Measurements from ENCODE around the gene PLCH2. TPM values are rescaled to one million over a fixed set of nuclear protein-coding genes. Genes with fewer than 3 reads are reported as not detected.

PLCH2 gene
- total and polyA plus RNA-seq, 2 of the 13 experiments (the other 11 are each of a cell fraction or from before 2014, with no cell fraction given) = 0.15 to 0.67 TPM

DNA sequence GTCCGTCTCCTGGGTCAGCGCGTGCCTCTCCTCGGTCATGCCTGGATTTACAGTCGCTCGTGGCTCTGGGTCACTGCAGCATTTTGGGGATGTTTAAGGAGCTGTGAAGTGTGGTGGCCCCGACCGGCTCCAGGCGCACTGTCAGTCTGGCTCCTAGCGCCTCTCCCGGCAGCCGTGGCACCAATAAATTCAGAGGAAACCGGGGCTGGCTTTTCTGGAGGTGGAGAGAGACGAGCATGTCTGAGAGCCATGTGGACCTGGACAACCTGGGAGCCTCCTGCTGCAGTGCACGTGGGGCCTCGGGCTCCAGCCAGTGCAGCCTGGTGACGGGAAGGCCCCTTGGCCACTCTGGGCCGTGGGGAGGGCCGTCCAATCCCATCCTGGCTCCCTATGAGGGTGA lies 17.1 kb downstream of the PLCH2 start (continued):
- no peak for TF ChIP-seq CEBPZ (IDR thresholded peaks at IDR 0.05; ENCODE audit: low read length)

- CTCF ChIA-PET (ENCODE audit: low intra/inter-chr PET ratio, low total read pairs) = no interaction called here
- H3K9ac ChIP-seq (ENCODE audit: insufficient read depth, low read depth, low read length) = no peak overlapping the region
- no peaks in the 10 kb centered on the region for H4K20me1 ChIP-seq (ENCODE audit: insufficient read depth, low read length)
- BruUV-seq (replicated peaks) = no TSS peak
- H2AFZ ChIP-seq (ENCODE audit: low read length) = no peak overlapping the region
- peaks cover 32% of the 10 kb centered on the region for H3K4me1 ChIP-seq (ENCODE audit: insufficient read depth, low read length)
- no peak overlapping the region for H3K27ac ChIP-seq (ENCODE audit: extremely low read length, insufficient read depth, low read length)
- no peaks in the 10 kb centered on the region for H3K36me3 ChIP-seq (replicated peaks in 1 of 2; ENCODE audit: control insufficient read depth in 1 of 2, insufficient read depth in 2 of 2, low read length in 2 of 2)
- H3K27me3 ChIP-seq (ENCODE audit: control insufficient read depth in 1 of 2, insufficient read depth in 2 of 2, low read length in 2 of 2) = peaks cover 43 to 83% of the 10 kb centered on the region in 2 experiments
- ATAC-seq (no peak), FAIRE-seq (no peak), DNase-seq (ENCODE audit: low spot score) (no peak)
- no peaks in the 10 kb centered on the region for H3K79me2 ChIP-seq (ENCODE audit: insufficient read depth, low read length)
- no peak overlapping the region for H3K4me2 ChIP-seq (ENCODE audit: low read depth, low read length)
- H3K9me3 ChIP-seq (ENCODE audit: low read length) = peaks cover 3% of the 10 kb centered on the region; the same call in 1 of the 2 replicates
- in situ Hi-C loops (cut with HindIII; ENCODE audit: extremely low pct_ligation_motif_present, low pct_unique_long_range_greater_than_20kb) = no loop called here
- POLR2A ChIA-PET = no interaction called here
- no peak for TF ChIP-seq ZNF772 (CRISPR knock-in tag; IDR thresholded peaks at IDR 0.05)
- no peak overlapping the region for H3K4me3 ChIP-seq (replicated peaks in 1 of 3; ENCODE audit: insufficient read depth in 1 of 3, low read depth in 2 of 3, low read length in 3 of 3)
- 38% methylated on average over 8 of the region's 24 CpGs for WGBS (ENCODE audit: low lambda C conversion rate)
- intact Hi-C loops (cut with micrococcal nuclease; ENCODE audit: unreplicated experiment) = no loop called here
These were observed 17.7 kb downstream of the PLCH2 start for GRCh38 chr1:2493691-2494322.

DNA sequence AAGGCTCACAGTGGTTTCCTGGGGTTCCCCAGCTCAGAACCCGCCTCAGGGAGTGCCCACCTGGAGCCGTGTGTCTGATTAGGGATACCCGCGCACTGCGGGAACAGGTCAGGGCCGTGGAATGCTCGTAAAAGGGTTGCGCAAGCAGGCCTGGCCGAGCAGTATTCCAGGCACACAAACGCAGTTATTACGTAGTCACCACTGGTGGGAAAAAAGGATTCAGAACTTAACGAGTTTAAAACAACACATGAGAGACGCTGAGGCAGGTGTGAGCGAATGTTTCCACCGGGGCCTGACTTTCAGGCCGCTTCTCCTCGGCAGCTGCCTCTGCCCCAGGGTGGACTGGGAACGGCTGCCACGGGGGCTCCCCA lies 18.2 kb downstream of the PLCH2 start:
- 4% methylated on average over 13 of the region's 19 CpGs for WGBS (ENCODE audit: low lambda C conversion rate)
- no peaks in the 10 kb centered on the region for H4K20me1 ChIP-seq (ENCODE audit: insufficient read depth, low read length)
- H3K4me1 ChIP-seq (ENCODE audit: insufficient read depth, low read length) = peaks cover 32% of the 10 kb centered on the region
- H3K9me3 ChIP-seq (ENCODE audit: low read length) = no peaks in the 10 kb centered on the region
- peaks cover 41 to 79% of the 10 kb centered on the region in 2 experiments for H3K27me3 ChIP-seq (ENCODE audit: control insufficient read depth in 1 of 2, insufficient read depth in 2 of 2, low read length in 2 of 2)
- H3K9ac ChIP-seq (ENCODE audit: insufficient read depth, low read depth, low read length) = no peak overlapping the region
- FAIRE-seq (no peak), DNase-seq (ENCODE audit: low spot score) (peak; percentile 28), ATAC-seq (peak; percentile 17; the same call in 2 of the 3 replicates)
- in situ Hi-C loops (cut with HindIII; ENCODE audit: extremely low pct_ligation_motif_present, low pct_unique_long_range_greater_than_20kb) (no loop called here), intact Hi-C loops (cut with micrococcal nuclease; ENCODE audit: unreplicated experiment) (no loop called here)
- H3K36me3 ChIP-seq (replicated peaks in 1 of 2; ENCODE audit: control insufficient read depth in 1 of 2, insufficient read depth in 2 of 2, low read length in 2 of 2) = no peaks in the 10 kb centered on the region
- POLR2A ChIA-PET = no interaction called here
- no peak overlapping the region; the same call in 1 of the 2 replicates for H3K4me2 ChIP-seq (ENCODE audit: low read depth, low read length)
- CTCF ChIA-PET (ENCODE audit: low intra/inter-chr PET ratio, low total read pairs) = no interaction called here
- no peak overlapping the region for H2AFZ ChIP-seq (ENCODE audit: low read length)
- BruUV-seq (replicated peaks) = no TSS peak
- no peaks in the 10 kb centered on the region for H3K79me2 ChIP-seq (ENCODE audit: insufficient read depth, low read length)
- H3K4me3 ChIP-seq (replicated peaks in 1 of 3; ENCODE audit: insufficient read depth in 1 of 3, low read depth in 2 of 3, low read length in 3 of 3) = no peak overlapping the region
- H3K27ac ChIP-seq (ENCODE audit: extremely low read length, insufficient read depth, low read length) = no peak overlapping the region
- 0 out of 2 replicates have a peak, but pooled peaks have one; percentile 21 for TF ChIP-seq ARID5B (CRISPR knock-in tag; IDR thresholded peaks at IDR 0.05)
- TF ChIP-seq ZNF660 (CRISPR knock-in tag; IDR thresholded peaks at IDR 0.05; ENCODE audit: borderline replicate concordance, low read depth) = no peak
- no peak for TF ChIP-seq MAF1 (CRISPR knock-in tag; IDR thresholded peaks at IDR 0.05; ENCODE audit: borderline replicate concordance)
- 0 out of 2 replicates have a peak, but pooled peaks have one; percentile 16 for TF ChIP-seq BCL6 (CRISPR knock-in tag; IDR thresholded peaks at IDR 0.05)
- no peak for TF ChIP-seq ZNF605 (CRISPR knock-in tag; IDR thresholded peaks at IDR 0.05)
- TF ChIP-seq GATAD2A (CRISPR knock-in tag; IDR thresholded peaks at IDR 0.05) = 0 out of 2 replicates have a peak, but pooled peaks have one; percentile 25
- 0 out of 2 replicates have a peak, but pooled peaks have one; percentile 29 for TF ChIP-seq FOSL2 (CRISPR knock-in tag; IDR thresholded peaks at IDR 0.05)

Data from HepG2 (cell line).